Endothelial cell (in vitro differentiated cells): ENCODE results near the gene EIF4G3. TPM values are rescaled to one million over a fixed set of nuclear protein-coding genes. Genes with fewer than 3 reads are reported as not detected.
"Not testable (repeated sequence)": the region's sequence is repeated elsewhere in the genome, so short reads cannot be mapped to it uniquely, and the experiment has no call there.

Experiments used
- DNase-seq: peaks from one replicate; pipeline ENCODE4 v3.0.0; 2021; ENCODE audit warnings: low spot score
- H3K27ac Mint-ChIP-seq: one replicate; pipeline ENCODE4 v1.8.0; 2021; ENCODE audit warnings: mixed read lengths, inconsistent platforms; ENCODE audit not compliant: unreplicated experiment
- H3K27me3 Mint-ChIP-seq: one replicate; pipeline ENCODE4 v1.8.0; 2021; ENCODE audit warnings: mild to moderate bottlenecking, moderate library complexity, mixed read lengths, inconsistent platforms; ENCODE audit not compliant: unreplicated experiment
- H3K36me3 Mint-ChIP-seq: one replicate; pipeline ENCODE4 v1.8.0; 2021; ENCODE audit warnings: mild to moderate bottlenecking, low read depth, mixed read lengths, inconsistent platforms; ENCODE audit not compliant: unreplicated experiment
- H3K4me1 Mint-ChIP-seq: one replicate; pipeline ENCODE4 v1.8.0; 2021; ENCODE audit warnings: mild to moderate bottlenecking, mixed read lengths, inconsistent platforms; ENCODE audit not compliant: unreplicated experiment
- H3K4me3 Mint-ChIP-seq: one replicate; pipeline ENCODE4 v1.8.0; 2021; ENCODE audit warnings: mild to moderate bottlenecking, mixed read lengths, inconsistent platforms; ENCODE audit not compliant: unreplicated experiment
- H3K9me3 Mint-ChIP-seq: one replicate; pipeline ENCODE4 v1.8.0; 2021; ENCODE audit warnings: mixed read lengths, inconsistent platforms; ENCODE audit not compliant: unreplicated experiment
- CTCF ChIP-seq: fragments of 200-600 bp; sonication (generic); IDR thresholded peaks from one replicate; pipeline ENCODE4 v1.5.0; 2021; ENCODE audit warnings: antibody characterized with exemption; ENCODE audit not compliant: unreplicated experiment
- total RNA-seq: library from RNA; stranded (reverse); fragmentation: NEBNext Ultra II Directional; extraction: Animal tissue kit (Norgen Biotek cat#: 25700); gene quantifications from one replicate; pipeline ENCODE4 v1.2.1, GENCODE V29; 2021; ENCODE audit not compliant: unreplicated experiment

Gene EIF4G3
- total RNA-seq, 1 donor from 2014 or later, result 87.6 TPM

- no peak for TF ChIP-seq CTCF
- Mint-ChIP-seq H3K36me3 (no peaks in the 10 kb centered on the region), H3K4me3 (no peak overlapping the region), H3K27ac (no peak overlapping the region), H3K9me3 (no peaks in the 10 kb centered on the region), H3K27me3 (no peaks in the 10 kb centered on the region), H3K4me1 (no peaks in the 10 kb centered on the region)
- DNase-seq, result no peak
Measured at GRCh38 chr1:21143138-21143537, 33.6 kb downstream of the EIF4G3 start.

GRCh38 chr1:21141030-21141429 lies 35.7 kb downstream of the EIF4G3 start:
- no peak overlapping the region for H3K4me3 Mint-ChIP-seq
- no peaks in the 10 kb centered on the region for H3K9me3 Mint-ChIP-seq
- H3K27me3 Mint-ChIP-seq, result no peaks in the 10 kb centered on the region
- no peak for TF ChIP-seq CTCF
- H3K36me3 Mint-ChIP-seq, result peaks cover 3% of the 10 kb centered on the region
- no peak for DNase-seq
- no peaks in the 10 kb centered on the region for H3K4me1 Mint-ChIP-seq
- H3K27ac Mint-ChIP-seq, result no peak overlapping the region

GRCh38 chr1:21139601-21140000 lies 37.1 kb downstream of the EIF4G3 start:
- Mint-ChIP-seq H3K27ac (no peak overlapping the region), H3K4me3 (no peak overlapping the region), H3K27me3 (peaks cover 1% of the 10 kb centered on the region), H3K9me3 (no peaks in the 10 kb centered on the region), H3K4me1 (no peaks in the 10 kb centered on the region), H3K36me3 (peaks cover 7% of the 10 kb centered on the region)
- no peak for DNase-seq
- TF ChIP-seq CTCF, result no peak

GRCh38 chr1:21136344-21136743 lies 40.4 kb downstream of the EIF4G3 start:
- not testable (repeated sequence) for H3K4me1 Mint-ChIP-seq, H3K9me3 Mint-ChIP-seq, H3K36me3 Mint-ChIP-seq, H3K27me3 Mint-ChIP-seq, DNase-seq, H3K4me3 Mint-ChIP-seq, H3K27ac Mint-ChIP-seq

GRCh38 chr1:21131200-21131599 lies 45.5 kb downstream of the EIF4G3 start:
- DNase-seq, result no peak
- Mint-ChIP-seq H3K27me3 (peaks cover 1% of the 10 kb centered on the region), H3K36me3 (peaks cover 10% of the 10 kb centered on the region), H3K27ac (no peak overlapping the region), H3K9me3 (no peaks in the 10 kb centered on the region), H3K4me3 (no peak overlapping the region), H3K4me1 (no peaks in the 10 kb centered on the region)
- TF ChIP-seq CTCF, result no peak

- no peak for TF ChIP-seq CTCF
- no peaks in the 10 kb centered on the region for H3K27me3 Mint-ChIP-seq
- peaks cover 10% of the 10 kb centered on the region for H3K36me3 Mint-ChIP-seq
- no peak overlapping the region for H3K27ac Mint-ChIP-seq
- DNase-seq, result no peak
- H3K9me3 Mint-ChIP-seq, result no peaks in the 10 kb centered on the region
- no peak overlapping the region for H3K4me3 Mint-ChIP-seq
- H3K4me1 Mint-ChIP-seq, result no peaks in the 10 kb centered on the region
Measured at GRCh38 chr1:21129407-21129806, 47.3 kb downstream of the EIF4G3 start.
